ENCODE results near the gene CCK.
A peak's percentile ranks its signal among the peaks of the same experiment; 100 is the strongest.

Gene CCK

GRCh38 chr3:42224178-42224577, 41.8 kb downstream of the CCK start:
- ATAC-seq = no peak
- no peak for TF ChIP-seq CREB5 (CRISPR knock-in tag; IDR thresholded peaks at IDR 0.05; ENCODE audit: low read depth)
- no peak for TF ChIP-seq ZNF565 (CRISPR knock-in tag; conservative IDR thresholded peaks at IDR 0.05; ENCODE audit: low read depth)
- TF ChIP-seq ZNF8 (CRISPR knock-in tag; IDR thresholded peaks at IDR 0.05) = no peak
- TF ChIP-seq TOX (CRISPR knock-in tag; IDR thresholded peaks at IDR 0.05; ENCODE audit: borderline replicate concordance) = no peak
- TF ChIP-seq ZFP30 (CRISPR knock-in tag; IDR thresholded peaks at IDR 0.05) = no peak
- TF ChIP-seq ZC3H10 (CRISPR knock-in tag; IDR thresholded peaks at IDR 0.05) = no peak
- TF ChIP-seq ISL1 (CRISPR knock-in tag; IDR thresholded peaks at IDR 0.05) = no peak
- no peak for TF ChIP-seq ZNF70 (CRISPR knock-in tag; IDR thresholded peaks at IDR 0.05)
- TF ChIP-seq ARNTL (CRISPR knock-in tag; IDR thresholded peaks at IDR 0.05; ENCODE audit: borderline replicate concordance, low read depth) = no peak
- no peak for TF ChIP-seq PPARA (CRISPR knock-in tag; IDR thresholded peaks at IDR 0.05; ENCODE audit: borderline replicate concordance)
- no peak for TF ChIP-seq CSDC2 (CRISPR knock-in tag; IDR thresholded peaks at IDR 0.05)
- TF ChIP-seq CSRNP3 (CRISPR knock-in tag; IDR thresholded peaks at IDR 0.05) = no peak

- ATAC-seq = no peak
- TF ChIP-seq ZNF565 (CRISPR knock-in tag; conservative IDR thresholded peaks at IDR 0.05; ENCODE audit: low read depth) = no peak
Observed at GRCh38 chr3:42222942-42223693, 42.9 kb downstream of the CCK start.

GRCh38 chr3:42220436-42221121, 45.4 kb downstream of the CCK start:
- TF ChIP-seq ZFP3 (CRISPR knock-in tag; IDR thresholded peaks at IDR 0.05) (no peak), SNAI2 (CRISPR knock-in tag; IDR thresholded peaks at IDR 0.05) (no peak), CREB5 (CRISPR knock-in tag; IDR thresholded peaks at IDR 0.05; ENCODE audit: low read depth) (no peak), ZNF70 (CRISPR knock-in tag; IDR thresholded peaks at IDR 0.05) (no peak), RARB (CRISPR knock-in tag; IDR thresholded peaks at IDR 0.05) (no peak), GLIS3 (CRISPR knock-in tag; IDR thresholded peaks at IDR 0.05) (no peak), PATZ1 (CRISPR knock-in tag; IDR thresholded peaks at IDR 0.05; ENCODE audit: borderline replicate concordance) (no peak), BACH2 (CRISPR knock-in tag; IDR thresholded peaks at IDR 0.05; ENCODE audit: borderline replicate concordance) (no peak), TCF4 (CRISPR knock-in tag; IDR thresholded peaks at IDR 0.05; ENCODE audit: borderline replicate concordance) (no peak), ARNTL (CRISPR knock-in tag; IDR thresholded peaks at IDR 0.05; ENCODE audit: borderline replicate concordance, low read depth) (no peak), ZNF565 (CRISPR knock-in tag; conservative IDR thresholded peaks at IDR 0.05; ENCODE audit: low read depth) (no peak), ISL1 (CRISPR knock-in tag; IDR thresholded peaks at IDR 0.05) (no peak)
- no peak for ATAC-seq

- ATAC-seq = peak; percentile 69
- TF ChIP-seq CREB5 (CRISPR knock-in tag; IDR thresholded peaks at IDR 0.05; ENCODE audit: low read depth) (no peak), CSDC2 (CRISPR knock-in tag; IDR thresholded peaks at IDR 0.05) (no peak), RARB (CRISPR knock-in tag; IDR thresholded peaks at IDR 0.05) (no peak), ZNF565 (CRISPR knock-in tag; conservative IDR thresholded peaks at IDR 0.05; ENCODE audit: low read depth) (no peak), ZNF70 (CRISPR knock-in tag; IDR thresholded peaks at IDR 0.05) (no peak)
Observed at GRCh38 chr3:42216931-42217333, 49.1 kb downstream of the CCK start.
